ENCODE measurements around the gene MCC.

MCC gene

GRCh38 chr5:113205323-113205722 is 282.9 kb downstream of the MCC start:
- no peak for DNase-seq
- peak overlapping the region; percentile 18 for H2BK120ac ChIP-seq (ENCODE audit: low read depth, low read length)
- no peak overlapping the region for H2BK15ac ChIP-seq (replicated peaks; ENCODE audit: low read depth)
- H3K79me2 ChIP-seq (ENCODE audit: control insufficient read depth, insufficient read depth, low read length) = peaks cover 49% of the 10 kb centered on the region
- no CpG with 5 or more reads among the region's 1 CpG for WGBS (ENCODE audit: extremely low coverage, insufficient coverage, low lambda C conversion rate)
- H3K27me3 ChIP-seq (ENCODE audit: insufficient read depth, low read length, poor library complexity) = no peaks in the 10 kb centered on the region
- no peak overlapping the region for H4K8ac ChIP-seq (ENCODE audit: low read depth, low read length)
- H3K4me3 ChIP-seq (ENCODE audit: low read length) = no peak overlapping the region
- peaks cover 13% of the 10 kb centered on the region for H3K79me1 ChIP-seq (ENCODE audit: low read length)
- H3K56ac ChIP-seq (ENCODE audit: low read length) = peak overlapping the region; percentile 61
- no peak overlapping the region for H3K23ac ChIP-seq (ENCODE audit: low read length)
- no peak overlapping the region for H3K4ac ChIP-seq (ENCODE audit: low read depth, low read length)
- peak overlapping the region; percentile 35 for H3K9ac ChIP-seq (ENCODE audit: low read length)
- H3K4me1 ChIP-seq (ENCODE audit: control insufficient read depth, low read depth, low read length) = peaks cover 33% of the 10 kb centered on the region
- H3K36me3 ChIP-seq (ENCODE audit: control insufficient read depth, insufficient read depth, low read length) = no peaks in the 10 kb centered on the region
- H3K18ac ChIP-seq (ENCODE audit: low read length) = peak overlapping the region; percentile 88
- H4K5ac ChIP-seq (ENCODE audit: low read length) = no peak overlapping the region
- peak overlapping the region; percentile 70 for H2AK5ac ChIP-seq (ENCODE audit: low read length)
- no peak overlapping the region for H3K27ac ChIP-seq (ENCODE audit: low read depth, low read length)
- no peak overlapping the region for H3K4me2 ChIP-seq (ENCODE audit: low read length)
- peak overlapping the region; percentile 49 for H2BK5ac ChIP-seq (ENCODE audit: low read length)

- Histone ChIP-seq H3K4me1 (ENCODE audit: control insufficient read depth, low read depth, low read length) (peaks cover 35% of the 10 kb centered on the region), H3K23ac (ENCODE audit: low read length) (no peak overlapping the region), H3K27ac (ENCODE audit: low read depth, low read length) (no peak overlapping the region), H4K8ac (ENCODE audit: low read depth, low read length) (no peak overlapping the region), H3K4me2 (ENCODE audit: low read length) (no peak overlapping the region), H3K9ac (ENCODE audit: low read length) (peak overlapping the region; percentile 35), H3K18ac (ENCODE audit: low read length) (peak overlapping the region; percentile 88), H3K36me3 (ENCODE audit: control insufficient read depth, insufficient read depth, low read length) (no peaks in the 10 kb centered on the region), H2AK5ac (ENCODE audit: low read length) (peak overlapping the region; percentile 70), H2BK15ac (replicated peaks; ENCODE audit: low read depth) (peak overlapping the region; percentile 14), H3K79me2 (ENCODE audit: control insufficient read depth, insufficient read depth, low read length) (peaks cover 51% of the 10 kb centered on the region), H3K27me3 (ENCODE audit: insufficient read depth, low read length, poor library complexity) (no peaks in the 10 kb centered on the region), H2BK120ac (ENCODE audit: low read depth, low read length) (no peak overlapping the region), H2BK5ac (ENCODE audit: low read length) (peak overlapping the region; percentile 49), H3K79me1 (ENCODE audit: low read length) (peaks cover 13% of the 10 kb centered on the region), H3K56ac (ENCODE audit: low read length) (peak overlapping the region; percentile 61), H4K5ac (ENCODE audit: low read length) (no peak overlapping the region), H3K4ac (ENCODE audit: low read depth, low read length) (peak overlapping the region; percentile 20), H3K4me3 (ENCODE audit: low read length) (no peak overlapping the region)
- DNase-seq = peak; percentile 38
- WGBS (ENCODE audit: extremely low coverage, insufficient coverage, low lambda C conversion rate) = no CpG with 5 or more reads among the region's 7 CpGs
Measured at GRCh38 chr5:113204525-113205161, 283.6 kb downstream of the MCC start.

GRCh38 chr5:113203916-113204315 is 284.3 kb downstream of the MCC start:
- peaks cover 37% of the 10 kb centered on the region for H3K4me1 ChIP-seq (ENCODE audit: control insufficient read depth, low read depth, low read length)

DNA sequence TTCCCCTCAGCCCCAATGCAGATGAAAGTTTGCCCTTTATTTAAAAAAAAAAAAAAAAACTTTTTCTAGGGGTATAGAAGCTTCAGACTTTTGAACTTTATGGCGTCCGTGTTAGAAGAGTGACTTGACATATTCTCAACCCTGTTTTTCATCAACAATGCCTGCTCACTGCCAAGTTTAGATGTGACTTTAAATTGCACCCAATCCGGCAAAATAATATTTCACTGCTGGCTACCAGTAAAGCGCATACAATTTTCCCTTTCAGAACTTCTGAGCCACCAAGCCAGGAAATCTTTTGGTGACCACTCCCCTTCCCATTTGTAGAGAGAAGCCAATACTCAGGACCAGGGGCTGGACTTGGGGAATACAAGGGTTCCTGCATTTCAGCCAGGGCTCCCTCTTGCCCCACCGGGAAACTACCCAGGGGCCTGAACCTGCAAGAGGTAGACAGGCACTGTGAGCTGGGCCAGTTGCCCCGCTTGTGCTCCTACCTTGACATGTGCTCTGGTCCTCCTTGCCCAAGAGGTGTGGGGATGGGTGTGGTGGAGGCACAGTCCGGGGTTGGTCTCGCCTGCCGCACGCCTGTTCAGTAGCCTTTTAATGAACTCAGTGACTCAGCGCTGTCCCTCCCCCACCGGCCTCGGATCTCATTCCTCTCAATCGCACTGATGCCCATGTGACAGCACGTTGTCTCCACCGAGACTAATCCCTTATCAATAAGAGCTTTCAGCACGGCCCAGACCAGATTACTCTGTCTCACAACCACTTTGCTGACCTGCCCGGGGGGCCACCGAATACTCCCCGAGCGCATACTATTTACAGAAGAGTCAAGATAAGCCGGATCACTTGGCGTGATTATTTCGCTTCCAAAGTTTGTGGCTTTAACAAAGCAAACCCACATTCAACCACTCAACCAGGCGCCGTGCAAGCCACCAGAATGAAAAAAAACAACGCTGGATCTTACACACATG is 285.2 kb downstream of the MCC start:
- Histone ChIP-seq H3K79me2 (ENCODE audit: control insufficient read depth, insufficient read depth, low read length) (peaks cover 57% of the 10 kb centered on the region), H3K9ac (ENCODE audit: low read length) (peak overlapping the region; percentile 77), H3K18ac (ENCODE audit: low read length) (peak overlapping the region; percentile 83), H2BK120ac (ENCODE audit: low read depth, low read length) (peak overlapping the region; percentile 90), H2BK5ac (ENCODE audit: low read length) (peak overlapping the region; percentile 98), H3K36me3 (ENCODE audit: control insufficient read depth, insufficient read depth, low read length) (no peaks in the 10 kb centered on the region), H4K5ac (ENCODE audit: low read length) (no peak overlapping the region), H3K4me1 (ENCODE audit: control insufficient read depth, low read depth, low read length) (peaks cover 36% of the 10 kb centered on the region), H3K23ac (ENCODE audit: low read length) (no peak overlapping the region), H3K27ac (ENCODE audit: low read depth, low read length) (peak overlapping the region; percentile 65), H4K8ac (ENCODE audit: low read depth, low read length) (no peak overlapping the region), H3K27me3 (ENCODE audit: insufficient read depth, low read length, poor library complexity) (no peaks in the 10 kb centered on the region), H3K4me3 (ENCODE audit: low read length) (peak overlapping the region; percentile 2), H2AK5ac (ENCODE audit: low read length) (peak overlapping the region; percentile 53), H3K56ac (ENCODE audit: low read length) (peak overlapping the region; percentile 91), H3K79me1 (ENCODE audit: low read length) (peaks cover 17% of the 10 kb centered on the region), H3K4me2 (ENCODE audit: low read length) (peak overlapping the region; percentile 68), H3K4ac (ENCODE audit: low read depth, low read length) (peak overlapping the region; percentile 89), H2BK15ac (replicated peaks; ENCODE audit: low read depth) (peak overlapping the region; percentile 14)
- WGBS (ENCODE audit: extremely low coverage, insufficient coverage, low lambda C conversion rate) = no CpG with 5 or more reads among the region's 27 CpGs
- DNase-seq = peak; percentile 98

More at GRCh38 chr5:113203916-113204315, 284.3 kb downstream of the MCC start:
- peak overlapping the region; percentile 57 for H3K27ac ChIP-seq (ENCODE audit: low read depth, low read length)
- no peak overlapping the region for H3K4me3 ChIP-seq (ENCODE audit: low read length)
- H4K8ac ChIP-seq (ENCODE audit: low read depth, low read length) = no peak overlapping the region
- no peaks in the 10 kb centered on the region for H3K27me3 ChIP-seq (ENCODE audit: insufficient read depth, low read length, poor library complexity)
- peak overlapping the region; percentile 16 for H2AK5ac ChIP-seq (ENCODE audit: low read length)
- H3K18ac ChIP-seq (ENCODE audit: low read length) = peak overlapping the region; percentile 83
- peaks cover 17% of the 10 kb centered on the region for H3K79me1 ChIP-seq (ENCODE audit: low read length)
- H3K4me2 ChIP-seq (ENCODE audit: low read length) = no peak overlapping the region
- WGBS (ENCODE audit: extremely low coverage, insufficient coverage, low lambda C conversion rate) = no CpG with 5 or more reads among the region's 7 CpGs
- no peak overlapping the region for H2BK15ac ChIP-seq (replicated peaks; ENCODE audit: low read depth)
- DNase-seq = no peak
- H4K5ac ChIP-seq (ENCODE audit: low read length) = peak overlapping the region; percentile 35
- H3K56ac ChIP-seq (ENCODE audit: low read length) = peak overlapping the region; percentile 84
- peaks cover 56% of the 10 kb centered on the region for H3K79me2 ChIP-seq (ENCODE audit: control insufficient read depth, insufficient read depth, low read length)
- H3K36me3 ChIP-seq (ENCODE audit: control insufficient read depth, insufficient read depth, low read length) = no peaks in the 10 kb centered on the region
- H3K23ac ChIP-seq (ENCODE audit: low read length) = no peak overlapping the region
- no peak overlapping the region for H3K4ac ChIP-seq (ENCODE audit: low read depth, low read length)
- H2BK120ac ChIP-seq (ENCODE audit: low read depth, low read length) = peak overlapping the region; percentile 90
- H2BK5ac ChIP-seq (ENCODE audit: low read length) = peak overlapping the region; percentile 92
- peak overlapping the region; percentile 44 for H3K9ac ChIP-seq (ENCODE audit: low read length)

DNA sequence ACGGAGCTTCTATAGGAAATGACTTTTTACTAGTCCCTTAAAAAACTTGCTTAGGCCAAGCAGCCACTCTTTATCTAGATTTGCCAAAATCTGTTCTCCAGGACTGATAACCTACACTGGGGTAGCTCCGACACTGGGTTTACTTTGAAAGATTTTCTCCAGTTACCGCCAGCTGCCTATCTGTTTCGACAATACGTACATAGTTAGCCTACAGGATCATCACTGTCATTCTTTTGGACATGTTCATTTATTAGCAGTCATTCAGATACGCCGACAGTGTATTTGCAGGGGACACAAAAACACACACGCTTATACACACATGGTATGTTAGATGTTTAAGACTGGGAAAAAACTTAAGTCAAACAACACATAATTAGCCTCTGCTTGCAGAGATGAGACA is 286.0 kb downstream of the MCC start:
- Histone ChIP-seq H3K4me1 (ENCODE audit: control insufficient read depth, low read depth, low read length) (peaks cover 34% of the 10 kb centered on the region), H4K8ac (ENCODE audit: low read depth, low read length) (no peak overlapping the region), H3K4ac (ENCODE audit: low read depth, low read length) (peak overlapping the region; percentile 89), H3K27ac (ENCODE audit: low read depth, low read length) (peak overlapping the region; percentile 51), H3K36me3 (ENCODE audit: control insufficient read depth, insufficient read depth, low read length) (no peaks in the 10 kb centered on the region), H3K79me2 (ENCODE audit: control insufficient read depth, insufficient read depth, low read length) (peaks cover 63% of the 10 kb centered on the region), H2AK5ac (ENCODE audit: low read length) (peak overlapping the region; percentile 83), H3K9ac (ENCODE audit: low read length) (peak overlapping the region; percentile 77), H4K5ac (ENCODE audit: low read length) (no peak overlapping the region), H2BK5ac (ENCODE audit: low read length) (peak overlapping the region; percentile 24), H3K4me2 (ENCODE audit: low read length) (peak overlapping the region; percentile 47), H3K56ac (ENCODE audit: low read length) (peak overlapping the region; percentile 91), H3K27me3 (ENCODE audit: insufficient read depth, low read length, poor library complexity) (no peaks in the 10 kb centered on the region), H3K4me3 (ENCODE audit: low read length) (no peak overlapping the region), H2BK15ac (replicated peaks; ENCODE audit: low read depth) (peak overlapping the region; percentile 14), H3K23ac (ENCODE audit: low read length) (no peak overlapping the region), H3K18ac (ENCODE audit: low read length) (peak overlapping the region; percentile 70), H2BK120ac (ENCODE audit: low read depth, low read length) (peak overlapping the region; percentile 86), H3K79me1 (ENCODE audit: low read length) (peaks cover 21% of the 10 kb centered on the region)
- no CpG with 5 or more reads among the region's 8 CpGs for WGBS (ENCODE audit: extremely low coverage, insufficient coverage, low lambda C conversion rate)
- no peak for DNase-seq

Data from mesendoderm (in vitro differentiated cells).